Stomach (tissue), 9 donors: ENCODE results near the gene ARID1B. TPM values are rescaled to one million over a fixed set of nuclear protein-coding genes. Genes with fewer than 3 reads are reported as not detected.

Source experiments
- DNase-seq, 2 donors: peaks; one replicate each; pipeline versions ENCODE4 v3.0.0 to v3.0.0-alpha.2; 2013 to 2019
- H3K27ac ChIP-seq, 5 donors: fragments of 200-600 bp in 4 of 5; sonication (generic) in 4 of 5; one replicate each; pipeline ENCODE4 v1.5.1; 2013 to 2019; ENCODE audit warnings: mild to moderate bottlenecking in 1 of 5, moderate library complexity in 1 of 5
- H3K27me3 ChIP-seq, 3 donors: fragments of 200-600 bp; sonication (generic); one replicate each; pipeline ENCODE4 v1.5.1; 2017 to 2019; ENCODE audit warnings: mixed run types in 1 of 3
- H3K36me3 ChIP-seq, 4 donors: fragments of 200-600 bp; sonication (generic); 1 replicate in 3 of 4; 2 replicates in 1 of 4; pipeline ENCODE4 v1.5.1; 2016 to 2019
- H3K4me1 ChIP-seq, 4 donors: fragments of 200-600 bp; sonication (generic); one replicate each; pipeline ENCODE4 v1.5.1; 2016 to 2019
- H3K4me3 ChIP-seq, 4 donors: fragments of 200-600 bp; sonication (generic) in 3 of 4; one replicate each; pipeline ENCODE4 v1.5.1; 2016 to 2019; ENCODE audit warnings: mild to moderate bottlenecking in 1 of 4
- H3K9me3 ChIP-seq, 4 donors: fragments of 200-600 bp; sonication (generic); one replicate each; pipeline ENCODE4 v1.5.1; 2016 to 2019
- EP300 ChIP-seq: sonication (generic); formaldehyde crosslinking; IDR thresholded peaks from one replicate; pipeline ENCODE4 v1.6.1; 2017; ENCODE audit warnings: antibody characterized with exemption
- POLR2A ChIP-seq, 4 donors: fragments of 450-650 bp; IDR thresholded peaks; one replicate each; pipeline ENCODE4 v1.6.1; 2016; ENCODE audit warnings: antibody characterized with exemption in 4 of 4, control low read depth in 2 of 4, mild to moderate bottlenecking in 1 of 4, moderate library complexity in 1 of 4
- POLR2AphosphoS5 ChIP-seq, 3 donors: sonication (generic); formaldehyde crosslinking; IDR thresholded peaks; one replicate each; pipeline ENCODE4 v1.6.1; 2016; ENCODE audit warnings: antibody characterized with exemption in 3 of 3
- WGBS, 5 donors: extraction: QIAGEN DNeasy Blood & Tissue Kit in 3 of 5; methylation state at CpG; one replicate each; pipeline versions ENCODE4 v1.1.5 to v1.1.7; 2013 to 2018; 5-methylcytosine and 5-hydroxymethylcytosine counted together
- intact Hi-C: fragments of 100-400 bp; cut with DNase I; formaldehyde crosslinking; loops from one replicate; pipeline ENCODE4 v1.15.1; 2023; ENCODE audit warnings: low total_unique reads
- polyA plus RNA-seq, 3 donors: library from polyadenylated mRNA; stranded (reverse); fragments of 200-250 nt; gene quantifications; one replicate each; pipeline ENCODE4 v1.2.3, GENCODE V29; 2013
- total RNA-seq, 5 donors: library from RNA; depleted of rRNA; stranded (reverse); fragments of >200 nt; gene quantifications; one replicate each; pipeline versions ENCODE4 v1.1.0 to v1.2.3, GENCODE V29; 2014 to 2016
- TF ChIP-seq, protein P1 (sequence below), 7 experiments: fragments of 450-650 bp in 4 of 7; fragments of 200-600 bp in 3 of 7; sonication (generic) in 3 of 7; IDR thresholded peaks; one replicate each; pipeline ENCODE4 v1.5.1; 2016 to 2019; ENCODE audit warnings: antibody characterized with exemption in 7 of 7, control low read depth in 2 of 7, mild to moderate bottlenecking in 1 of 7
- donor health status: healthy with polysubstance abuse.
- donor health status: Bipolar disorder and iron deficiency.
- donor health status: healthy.

The ARID1B gene
- total and polyA plus RNA-seq, 8 donors = 8.8 to 183 (median 48.3) TPM

GRCh38 chr6:157067507-157067906 lies 290.3 kb downstream of the ARID1B start:
- Histone ChIP-seq H3K4me3 (no peak overlapping the region), H3K27ac (no peak overlapping the region), H3K36me3 (no peaks in the 10 kb centered on the region), H3K9me3 (no peaks in the 10 kb centered on the region), H3K27me3 (no peaks in the 10 kb centered on the region), H3K4me1 (peaks cover 2 to 83% (median 48%) of the 10 kb centered on the region in 4 donors)
- WGBS, 5 donors = 89 to 96% (median 90%) methylated on average over 8 of the region's 8 CpGs
- TF ChIP-seq, protein P1, sequence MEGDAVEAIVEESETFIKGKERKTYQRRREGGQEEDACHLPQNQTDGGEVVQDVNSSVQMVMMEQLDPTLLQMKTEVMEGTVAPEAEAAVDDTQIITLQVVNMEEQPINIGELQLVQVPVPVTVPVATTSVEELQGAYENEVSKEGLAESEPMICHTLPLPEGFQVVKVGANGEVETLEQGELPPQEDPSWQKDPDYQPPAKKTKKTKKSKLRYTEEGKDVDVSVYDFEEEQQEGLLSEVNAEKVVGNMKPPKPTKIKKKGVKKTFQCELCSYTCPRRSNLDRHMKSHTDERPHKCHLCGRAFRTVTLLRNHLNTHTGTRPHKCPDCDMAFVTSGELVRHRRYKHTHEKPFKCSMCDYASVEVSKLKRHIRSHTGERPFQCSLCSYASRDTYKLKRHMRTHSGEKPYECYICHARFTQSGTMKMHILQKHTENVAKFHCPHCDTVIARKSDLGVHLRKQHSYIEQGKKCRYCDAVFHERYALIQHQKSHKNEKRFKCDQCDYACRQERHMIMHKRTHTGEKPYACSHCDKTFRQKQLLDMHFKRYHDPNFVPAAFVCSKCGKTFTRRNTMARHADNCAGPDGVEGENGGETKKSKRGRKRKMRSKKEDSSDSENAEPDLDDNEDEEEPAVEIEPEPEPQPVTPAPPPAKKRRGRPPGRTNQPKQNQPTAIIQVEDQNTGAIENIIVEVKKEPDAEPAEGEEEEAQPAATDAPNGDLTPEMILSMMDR (IDR thresholded peaks at IDR 0.05) = no peak
- TF ChIP-seq EP300 = no peak
- no peak for TF ChIP-seq POLR2A (IDR thresholded peaks at IDR 0.05)
- no peak for TF ChIP-seq POLR2AphosphoS5 (IDR thresholded peaks at IDR 0.05)
- no peak for DNase-seq
- intact Hi-C loops = no loop called here

DNA sequence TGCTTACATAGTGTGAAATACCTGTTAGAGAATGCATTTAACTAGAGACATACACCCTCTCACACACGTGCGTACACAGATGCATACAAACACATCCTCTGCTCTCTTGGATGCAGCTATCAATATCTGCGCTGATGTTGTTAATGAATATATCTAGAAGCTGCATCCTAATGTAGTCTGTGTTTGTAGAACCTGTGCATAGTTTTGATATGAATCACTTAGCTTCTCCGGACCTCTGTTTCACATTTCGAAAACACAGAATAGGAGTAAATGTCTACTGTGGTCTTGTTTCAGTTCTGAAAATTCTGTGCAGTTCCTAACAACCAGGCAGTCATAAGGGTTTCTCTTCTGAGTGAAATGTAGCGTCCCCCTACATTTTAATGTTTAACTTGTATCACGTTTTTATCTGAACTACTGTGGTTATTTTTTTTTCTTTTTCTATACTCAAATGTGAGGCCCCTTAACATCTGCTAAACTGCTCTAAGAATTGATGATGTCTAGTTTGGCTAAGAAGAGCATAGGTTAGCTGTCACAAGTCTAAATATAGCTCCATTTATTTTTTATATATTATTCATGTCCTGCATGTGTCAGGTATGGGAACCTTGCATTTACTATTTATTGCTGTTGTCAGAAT lies 291.6 kb downstream of the ARID1B start:
- Histone ChIP-seq H3K9me3 (no peaks in the 10 kb centered on the region), H3K27me3 (no peaks in the 10 kb centered on the region), H3K36me3 (no peaks in the 10 kb centered on the region), H3K4me3 (no peak overlapping the region), H3K27ac (no peak overlapping the region), H3K4me1 (peaks cover 5 to 83% (median 45%) of the 10 kb centered on the region in 4 donors)
- TF ChIP-seq, protein P1 (IDR thresholded peaks at IDR 0.05) = no peak
- TF ChIP-seq EP300 (no peak), POLR2AphosphoS5 (IDR thresholded peaks at IDR 0.05) (no peak), POLR2A (IDR thresholded peaks at IDR 0.05) (no peak)
- intact Hi-C loops = no loop called here
- WGBS, 5 donors = 36 to 54% (median 47%) methylated on average over 7 of the region's 7 CpGs
- DNase-seq = peak in 1 of 2 donors; percentile 18

- no peaks in the 10 kb centered on the region for H3K27me3 ChIP-seq
- intact Hi-C loops = no loop called here
- no peak overlapping the region for H3K4me3 ChIP-seq
- WGBS, 5 donors = 88 to 93% (median 91%) methylated on average over 5 of the region's 5 CpGs
- H3K27ac ChIP-seq = no peak overlapping the region
- TF ChIP-seq POLR2A (IDR thresholded peaks at IDR 0.05) (no peak), EP300 (no peak), POLR2AphosphoS5 (IDR thresholded peaks at IDR 0.05) (no peak)
- TF ChIP-seq, protein P1 (IDR thresholded peaks at IDR 0.05) = no peak
- no peaks in the 10 kb centered on the region for H3K9me3 ChIP-seq
- peaks cover 5 to 80% (median 44%) of the 10 kb centered on the region in 4 donors for H3K4me1 ChIP-seq
- H3K36me3 ChIP-seq = no peaks in the 10 kb centered on the region
- DNase-seq = no peak
These were observed 292.4 kb downstream of the ARID1B start for GRCh38 chr6:157069585-157069984.

- TF ChIP-seq EP300 = no peak
- no peak for TF ChIP-seq POLR2AphosphoS5 (IDR thresholded peaks at IDR 0.05)
- TF ChIP-seq, protein P1 (IDR thresholded peaks at IDR 0.05) = no peak
- no peak for TF ChIP-seq POLR2A (IDR thresholded peaks at IDR 0.05)
- Histone ChIP-seq H3K27me3 (no peaks in the 10 kb centered on the region), H3K9me3 (no peaks in the 10 kb centered on the region), H3K4me3 (no peak overlapping the region), H3K27ac (no peak overlapping the region), H3K36me3 (no peaks in the 10 kb centered on the region), H3K4me1 (peaks cover 5 to 80% (median 43%) of the 10 kb centered on the region in 4 donors)
- intact Hi-C loops = no loop called here
- 24 to 39% (median 29%) methylated on average over 8 of the region's 8 CpGs for WGBS, 5 donors
- peak in 1 of 2 donors; percentile 42 for DNase-seq
These were observed 293.4 kb downstream of the ARID1B start for GRCh38 chr6:157070403-157071107.
